T-helper 1 cell treated with Interleukin-12 subunit alpha and Interleukin-12 subunit beta and Interleukin-4 antibody, amounts not matched to agents 30 μg/mL and 1 μg/mL, for 36 hours (primary cell): ENCODE data around the gene DCTPP1.
"Not testable (repeated sequence)": the region's sequence is repeated elsewhere in the genome, so short reads cannot be mapped to it uniquely, and the experiment has no call there.

Experiments
- H3K27ac Mint-ChIP-seq: one replicate; pipeline ENCODE4 v1.8.0; 2021; ENCODE audit warnings: mild to moderate bottlenecking, mixed read lengths
- H3K27me3 Mint-ChIP-seq: one replicate; pipeline ENCODE4 v1.8.0; 2021; ENCODE audit warnings: low read depth, mixed read lengths
- H3K36me3 Mint-ChIP-seq: one replicate; pipeline ENCODE4 v1.8.0; 2021; ENCODE audit warnings: low read depth, mixed read lengths
- H3K4me1 Mint-ChIP-seq: one replicate; pipeline ENCODE4 v1.8.0; 2021; ENCODE audit warnings: low read depth, mixed read lengths
- H3K4me3 Mint-ChIP-seq: one replicate; pipeline ENCODE4 v1.8.0; 2021; ENCODE audit warnings: mild to moderate bottlenecking, moderate library complexity, mixed read lengths
- H3K9me3 Mint-ChIP-seq: one replicate; pipeline ENCODE4 v1.8.0; 2021; ENCODE audit warnings: mixed read lengths

Gene DCTPP1

DNA sequence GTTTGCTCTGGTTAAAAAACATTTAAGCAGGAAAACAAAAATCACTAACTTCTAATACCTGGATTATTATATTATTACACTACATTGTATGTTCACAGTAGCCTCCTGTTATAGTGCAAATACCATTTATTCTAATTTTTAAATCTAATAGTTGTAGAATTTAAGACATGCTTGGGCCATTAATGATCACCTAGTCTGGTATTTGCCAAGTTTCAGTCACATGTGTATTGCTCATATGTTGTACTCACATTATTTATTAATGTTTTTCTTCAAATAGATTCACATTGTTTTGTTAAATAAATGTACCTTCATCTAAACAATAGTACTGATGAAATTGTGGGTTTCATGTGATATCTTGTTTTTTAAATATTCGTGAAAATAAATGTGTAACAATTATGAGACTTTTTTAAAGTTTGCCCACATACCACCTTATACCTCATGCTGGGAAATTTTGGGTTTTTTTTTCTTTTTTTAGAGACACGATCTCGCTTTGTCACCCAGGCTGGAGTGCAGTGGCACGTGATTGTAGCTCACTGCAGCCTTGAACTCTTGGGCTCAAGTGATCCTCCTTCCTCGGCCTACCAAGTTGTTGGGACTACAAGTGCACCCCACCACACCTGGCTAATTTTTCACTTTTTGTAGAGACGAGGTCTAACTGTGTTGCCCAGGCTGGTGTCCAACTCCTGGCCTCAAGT, 16.6 kb downstream of the DCTPP1 start:
- Mint-ChIP-seq H3K27ac (no peak overlapping the region), H3K27me3 (no peaks in the 10 kb centered on the region), H3K4me1 (peaks cover 38% of the 10 kb centered on the region), H3K4me3 (no peak overlapping the region), H3K36me3 (peaks cover 14% of the 10 kb centered on the region), H3K9me3 (no peaks in the 10 kb centered on the region)

DNA sequence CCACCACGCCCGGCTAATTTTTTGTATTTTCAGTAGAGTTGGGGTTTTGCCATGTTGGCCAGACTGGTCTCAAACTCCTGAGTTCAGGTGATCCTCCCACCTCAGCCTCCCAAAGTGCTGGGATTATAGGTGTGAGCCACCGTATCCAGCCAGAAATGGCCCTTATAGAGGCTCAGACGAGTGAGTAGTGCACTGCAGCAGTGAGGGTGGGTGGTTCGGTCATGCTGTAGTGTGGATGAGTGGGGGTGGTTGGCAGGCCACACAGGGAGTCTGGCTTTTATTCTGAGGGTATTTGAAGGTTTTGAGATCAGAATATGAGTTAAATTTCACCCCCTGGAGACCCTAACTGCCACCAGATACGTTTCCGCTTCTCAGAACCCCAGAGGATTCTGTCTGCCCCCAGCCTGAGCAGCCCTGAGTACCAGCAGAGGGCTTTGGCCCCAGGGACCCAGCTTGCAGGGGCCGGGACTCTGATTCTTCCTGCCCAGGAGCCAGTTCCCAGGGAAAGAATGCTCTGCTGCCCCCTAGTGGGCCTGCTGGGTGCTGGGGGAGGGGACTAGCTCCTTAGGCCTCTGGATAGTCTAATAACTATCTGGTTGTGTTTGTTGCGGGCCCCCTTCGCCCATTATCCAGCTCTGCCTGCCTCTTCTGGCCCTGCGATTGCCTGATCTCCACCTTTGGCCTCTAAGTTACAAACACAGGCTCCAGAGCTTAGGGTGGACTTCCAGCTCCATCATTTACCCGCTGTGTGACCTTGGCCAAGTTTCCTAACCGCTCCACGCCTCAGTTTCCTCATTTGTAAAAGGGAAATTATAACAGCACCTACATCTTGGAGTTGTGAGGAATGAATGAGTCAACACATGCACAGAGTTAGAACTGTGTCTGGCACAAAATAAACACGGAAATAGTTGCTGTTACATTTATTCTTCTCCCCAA, 20.4 kb downstream of the DCTPP1 start:
- no peak overlapping the region for H3K4me3 Mint-ChIP-seq
- no peak overlapping the region for H3K27ac Mint-ChIP-seq
- no peaks in the 10 kb centered on the region for H3K27me3 Mint-ChIP-seq
- H3K9me3 Mint-ChIP-seq = no peaks in the 10 kb centered on the region
- peaks cover 32% of the 10 kb centered on the region for H3K4me1 Mint-ChIP-seq
- peaks cover 10% of the 10 kb centered on the region for H3K36me3 Mint-ChIP-seq

DNA sequence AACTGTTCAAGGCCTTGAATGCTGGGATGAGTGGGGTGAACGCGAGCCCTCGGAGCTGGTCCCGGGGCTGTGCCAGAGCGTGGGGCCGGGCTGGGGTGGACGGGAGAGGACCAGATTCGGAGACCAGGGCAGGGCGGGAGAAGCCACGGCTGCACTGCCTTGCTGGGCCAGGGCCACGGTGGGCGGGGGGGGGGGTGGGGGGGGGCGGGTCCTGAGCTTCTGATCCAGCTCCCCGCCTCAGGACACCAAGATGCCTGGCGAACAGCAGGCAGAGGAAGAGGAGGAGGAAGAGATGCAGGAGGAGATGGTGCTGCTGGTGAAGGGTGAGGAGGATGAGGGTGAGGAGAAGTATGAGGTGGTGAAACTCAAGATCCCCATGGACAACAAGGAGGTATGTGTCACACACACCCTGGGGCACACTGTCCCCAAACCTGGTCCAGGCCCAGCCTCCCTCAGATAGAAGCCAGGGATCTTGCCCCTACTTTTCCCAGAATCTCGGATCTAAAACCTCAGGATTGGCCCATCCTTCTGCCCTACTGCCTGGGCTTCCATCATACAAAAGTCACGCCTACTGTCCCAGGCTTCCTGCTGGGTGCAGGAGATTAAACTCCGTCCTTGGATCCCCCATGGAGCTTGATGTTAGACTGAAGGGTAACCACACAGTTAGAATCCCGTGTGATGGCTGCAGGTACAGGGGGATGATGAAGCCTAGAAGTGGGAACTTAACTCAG, 21.9 kb downstream of the DCTPP1 start:
- no peaks in the 10 kb centered on the region for H3K9me3 Mint-ChIP-seq
- peak overlapping the region; percentile 76 for H3K4me3 Mint-ChIP-seq

DNA sequence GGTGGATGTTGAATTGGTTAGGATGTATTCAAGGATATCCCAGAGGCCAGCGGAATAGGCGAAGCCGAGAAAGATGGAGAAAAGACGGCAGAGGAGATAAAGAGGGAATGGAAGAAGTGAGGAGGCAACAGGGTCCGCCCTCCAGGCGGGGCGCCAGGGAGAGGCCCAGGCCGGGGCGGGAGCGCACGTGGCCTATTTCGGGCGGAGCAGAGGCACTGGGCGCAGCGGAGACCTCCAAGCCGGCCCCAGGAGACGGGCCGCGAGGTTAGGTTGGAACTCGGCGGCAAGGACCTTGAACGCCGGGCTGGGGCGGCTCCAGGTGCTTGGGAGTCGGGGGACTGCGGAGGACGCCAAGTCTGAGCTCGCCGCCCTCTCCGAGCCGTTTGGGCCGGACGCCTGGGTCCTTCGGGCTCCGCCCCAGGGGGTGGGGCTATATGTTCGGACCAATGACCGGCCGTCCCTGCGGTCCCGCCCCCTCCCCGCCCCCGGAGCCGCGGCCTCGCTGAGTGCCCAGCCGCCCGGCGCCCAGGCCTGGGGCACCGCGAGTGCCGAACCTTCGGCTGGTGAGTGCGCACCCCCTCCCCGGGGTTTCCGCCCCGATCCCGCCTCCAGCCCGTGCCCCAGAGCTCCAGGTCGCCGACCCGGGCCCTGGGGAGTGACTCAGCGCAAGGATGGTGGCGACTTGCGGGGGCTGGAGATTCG, 22.6 kb downstream of the DCTPP1 start, which contains the start of gene ZNF771:
ZNF771 (plus strand) TSS at position 505 of the 702 bp plus-strand sequence. CDS start 448 bp downstream, outside the sequence.
- peaks cover 4% of the 10 kb centered on the region for H3K36me3 Mint-ChIP-seq
- peaks cover 26% of the 10 kb centered on the region for H3K4me1 Mint-ChIP-seq
- no peaks in the 10 kb centered on the region for H3K27me3 Mint-ChIP-seq
- H3K27ac Mint-ChIP-seq = peak within 1 kb of the TSS; percentile 93
- peak within 1 kb of the TSS; percentile 98 for H3K4me3 Mint-ChIP-seq
- no peaks in the 10 kb centered on the region for H3K9me3 Mint-ChIP-seq

More for the DNA sequence above, 21.9 kb downstream of the DCTPP1 start:
- peaks cover 26% of the 10 kb centered on the region for H3K4me1 Mint-ChIP-seq
- peak overlapping the region; percentile 77 for H3K27ac Mint-ChIP-seq
- no peaks in the 10 kb centered on the region for H3K27me3 Mint-ChIP-seq
- peaks cover 4% of the 10 kb centered on the region for H3K36me3 Mint-ChIP-seq

DNA sequence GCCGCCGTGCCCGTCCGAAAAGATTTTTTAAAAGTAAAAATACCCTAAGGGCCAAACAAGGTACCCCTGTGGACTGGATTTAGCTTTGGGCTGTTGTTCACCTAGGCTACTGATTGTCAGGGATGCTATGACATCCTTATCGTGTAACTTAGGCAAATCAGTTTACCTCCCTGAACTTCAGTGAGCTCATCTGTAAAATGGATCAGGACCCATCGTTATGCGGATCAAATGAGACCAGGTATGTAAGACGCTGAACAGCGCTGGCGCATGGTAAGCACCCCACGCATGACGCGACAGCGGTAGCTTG, 23.1 kb downstream of the DCTPP1 start:
- H3K36me3 Mint-ChIP-seq = no peaks in the 10 kb centered on the region
- no peaks in the 10 kb centered on the region for H3K9me3 Mint-ChIP-seq
- peak overlapping the region; percentile 98 for H3K4me3 Mint-ChIP-seq
- H3K4me1 Mint-ChIP-seq = peaks cover 22% of the 10 kb centered on the region
- no peaks in the 10 kb centered on the region for H3K27me3 Mint-ChIP-seq
- peak overlapping the region; percentile 93 for H3K27ac Mint-ChIP-seq

DNA sequence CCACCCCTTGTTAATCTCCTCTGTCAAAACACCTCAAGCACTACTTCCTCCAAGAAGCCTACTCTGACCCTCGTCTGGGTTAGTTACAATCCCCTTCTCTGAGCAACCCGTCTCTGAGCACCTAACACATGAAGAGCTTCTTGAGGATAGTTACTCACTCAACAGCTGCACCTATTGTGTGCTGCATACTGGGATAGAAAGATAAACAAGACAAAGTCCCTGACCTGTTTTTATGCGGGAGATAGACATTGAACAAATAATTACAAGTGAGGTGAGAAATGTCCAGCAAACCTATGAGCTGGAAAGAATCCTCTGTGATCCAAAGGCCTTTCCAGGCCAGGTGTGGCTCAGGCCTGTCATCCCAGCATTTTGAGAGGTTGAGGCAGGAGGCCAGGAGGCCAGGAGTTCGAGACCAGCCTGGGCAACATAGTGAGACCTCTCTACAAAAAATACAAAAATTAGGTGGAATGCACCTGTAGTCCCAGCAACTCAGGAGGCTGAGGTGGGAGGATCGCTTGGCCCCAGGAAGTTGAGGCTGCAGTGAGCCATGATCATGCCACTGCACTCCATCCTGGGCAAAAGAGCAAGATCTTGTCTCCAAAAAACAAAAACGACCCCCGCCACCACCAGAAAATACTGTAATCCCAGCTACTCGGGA, 27.9 kb downstream of the DCTPP1 start:
- H3K27ac Mint-ChIP-seq = no peak overlapping the region
- peaks cover 9% of the 10 kb centered on the region for H3K36me3 Mint-ChIP-seq
- no peaks in the 10 kb centered on the region for H3K27me3 Mint-ChIP-seq
- peak overlapping the region; percentile 84 for H3K4me3 Mint-ChIP-seq
- peaks cover 24% of the 10 kb centered on the region for H3K4me1 Mint-ChIP-seq
- H3K9me3 Mint-ChIP-seq = no peaks in the 10 kb centered on the region

DNA sequence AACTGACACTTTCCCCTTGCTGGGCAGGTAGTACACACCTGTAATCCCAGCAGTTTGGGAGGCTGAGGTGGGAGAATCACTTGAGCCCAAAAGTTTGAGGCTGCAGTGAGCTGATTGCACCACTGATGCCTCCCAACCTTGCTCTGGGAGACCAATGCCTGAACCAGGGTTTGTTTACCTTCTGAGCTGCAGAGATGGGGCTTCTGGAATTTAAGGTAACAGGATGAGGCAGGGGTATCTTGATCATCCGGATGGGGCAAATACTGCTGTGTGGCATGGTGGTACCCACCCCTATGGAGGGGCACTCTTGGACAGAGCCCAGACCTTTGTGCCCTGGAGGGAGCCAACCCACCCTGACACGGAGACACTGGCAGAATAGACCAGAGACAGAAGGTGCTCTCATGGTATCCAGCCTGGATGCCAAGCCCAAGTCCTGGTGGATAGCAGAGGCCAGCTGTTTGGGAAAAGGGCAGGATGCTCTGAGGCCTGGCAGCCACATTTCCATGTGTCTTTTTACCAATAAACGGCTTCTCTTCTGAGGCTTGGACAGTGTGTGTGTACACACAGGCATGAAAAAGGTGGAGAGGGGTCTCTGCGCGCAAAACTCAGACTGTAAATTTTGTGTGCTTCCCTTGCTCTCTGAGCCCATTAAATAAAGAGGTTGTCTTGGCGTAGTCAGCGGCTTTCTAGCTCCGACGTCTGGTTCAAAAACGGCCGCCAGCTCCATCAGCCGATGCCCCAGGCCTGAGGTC, 30.2 kb downstream of the DCTPP1 start:
- Mint-ChIP-seq H3K4me3 (peak overlapping the region; percentile 84), H3K27ac (peak overlapping the region; percentile 69), H3K4me1 (peaks cover 32% of the 10 kb centered on the region), H3K9me3 (no peaks in the 10 kb centered on the region), H3K27me3 (no peaks in the 10 kb centered on the region), H3K36me3 (peaks cover 14% of the 10 kb centered on the region)

DNA sequence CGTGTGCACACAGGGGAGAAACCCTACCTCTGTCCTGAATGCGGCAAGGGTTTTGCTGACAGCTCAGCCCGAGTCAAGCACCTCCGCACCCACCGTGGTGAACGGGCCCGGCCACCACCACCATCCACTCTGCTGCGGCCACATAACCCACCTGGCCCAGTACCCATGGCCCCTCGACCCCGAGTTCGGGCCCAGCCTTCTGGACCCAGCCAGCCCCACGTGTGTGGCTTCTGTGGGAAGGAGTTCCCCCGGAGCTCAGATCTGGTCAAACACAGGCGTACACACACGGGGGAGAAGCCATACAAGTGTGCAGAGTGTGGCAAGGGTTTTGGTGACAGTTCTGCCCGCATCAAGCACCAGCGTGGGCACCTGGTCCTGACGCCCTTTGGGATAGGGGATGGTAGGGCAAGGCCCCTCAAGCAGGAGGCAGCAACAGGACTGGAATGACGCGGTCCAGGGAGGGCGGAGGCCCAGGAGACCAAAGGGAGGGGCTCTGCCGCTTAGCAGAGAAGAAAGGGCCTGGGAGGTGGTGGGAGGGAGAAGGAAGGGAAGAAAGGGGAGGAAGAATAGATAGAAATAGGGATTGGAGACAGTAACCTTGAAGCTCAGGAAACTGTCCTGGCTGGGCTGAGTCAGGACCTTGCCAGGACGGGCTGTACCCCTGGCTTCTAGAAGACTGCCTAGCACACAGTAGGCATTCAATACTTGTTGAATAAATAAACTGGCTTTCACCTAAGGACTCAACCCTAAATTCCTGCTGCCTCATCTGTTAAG, 31.0 kb downstream of the DCTPP1 start:
- peaks cover 35% of the 10 kb centered on the region for H3K4me1 Mint-ChIP-seq
- no peaks in the 10 kb centered on the region for H3K9me3 Mint-ChIP-seq

DNA sequence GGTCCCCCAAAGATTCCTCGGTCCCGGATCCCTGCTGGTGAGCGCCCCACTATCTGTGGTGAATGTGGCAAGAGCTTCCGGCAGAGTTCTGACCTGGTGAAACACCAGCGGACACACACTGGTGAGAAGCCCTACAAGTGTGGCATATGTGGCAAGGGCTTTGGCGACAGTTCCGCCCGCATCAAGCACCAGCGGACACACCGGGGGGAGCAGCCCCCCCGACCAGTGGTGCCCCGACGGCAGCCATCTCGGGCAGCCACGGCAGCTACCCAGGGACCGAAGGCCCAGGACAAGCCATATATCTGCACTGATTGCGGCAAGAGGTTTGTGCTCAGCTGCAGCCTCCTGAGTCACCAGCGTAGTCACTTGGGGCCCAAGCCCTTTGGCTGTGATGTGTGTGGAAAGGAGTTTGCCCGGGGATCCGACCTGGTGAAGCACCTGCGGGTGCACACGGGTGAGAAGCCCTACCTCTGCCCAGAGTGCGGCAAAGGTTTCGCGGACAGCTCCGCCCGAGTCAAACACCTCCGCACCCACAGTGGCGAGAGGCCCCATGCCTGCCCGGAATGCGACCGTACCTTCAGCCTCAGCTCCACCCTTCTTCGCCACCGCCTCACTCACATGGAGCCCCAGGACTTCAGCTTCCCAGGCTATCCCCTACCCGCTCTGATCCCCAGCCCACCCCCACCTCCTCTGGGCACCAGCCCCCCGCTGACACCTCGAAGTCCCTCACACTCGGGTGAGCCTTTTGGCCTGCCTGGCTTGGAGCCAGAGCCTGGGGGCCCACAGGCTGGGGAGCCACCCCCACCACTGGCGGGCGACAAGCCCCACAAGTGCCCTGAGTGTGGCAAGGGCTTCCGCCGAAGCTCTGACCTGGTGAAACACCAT, 31.8 kb downstream of the DCTPP1 start:
- peaks cover 14% of the 10 kb centered on the region for H3K36me3 Mint-ChIP-seq
- no peaks in the 10 kb centered on the region for H3K9me3 Mint-ChIP-seq
- peaks cover 35% of the 10 kb centered on the region for H3K4me1 Mint-ChIP-seq
- no peak overlapping the region for H3K4me3 Mint-ChIP-seq
- no peaks in the 10 kb centered on the region for H3K27me3 Mint-ChIP-seq
- no peak overlapping the region for H3K27ac Mint-ChIP-seq

More for the DNA sequence above, 31.0 kb downstream of the DCTPP1 start:
- no peak overlapping the region for H3K27ac Mint-ChIP-seq
- H3K4me3 Mint-ChIP-seq = peak overlapping the region; percentile 84
- H3K36me3 Mint-ChIP-seq = peaks cover 14% of the 10 kb centered on the region
- H3K27me3 Mint-ChIP-seq = no peaks in the 10 kb centered on the region

DNA sequence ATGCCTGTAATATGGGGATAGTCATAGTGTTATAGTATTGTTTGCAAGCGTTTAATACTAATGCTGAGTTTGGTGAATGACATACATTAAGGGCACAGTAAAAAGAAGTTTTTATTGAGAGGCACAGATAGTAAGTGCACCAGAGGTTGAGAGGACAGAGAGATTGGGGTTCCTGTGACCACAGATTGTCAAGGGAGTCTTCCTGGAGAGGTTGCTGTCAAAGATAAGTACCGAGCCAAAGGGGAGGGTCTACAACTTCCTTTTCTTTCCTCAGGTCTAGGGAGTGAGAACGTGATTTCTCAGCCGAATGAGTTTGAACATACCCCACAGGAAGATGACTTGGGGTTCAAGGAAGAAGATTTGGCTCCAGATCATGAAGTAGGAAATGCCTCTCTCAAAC, 32.8 kb downstream of the DCTPP1 start:
- Mint-ChIP-seq H3K9me3 (no peaks in the 10 kb centered on the region), H3K36me3 (peaks cover 14% of the 10 kb centered on the region), H3K4me1 (peaks cover 35% of the 10 kb centered on the region), H3K4me3 (peak overlapping the region; percentile 90), H3K27me3 (no peaks in the 10 kb centered on the region), H3K27ac (no peak overlapping the region)

DNA sequence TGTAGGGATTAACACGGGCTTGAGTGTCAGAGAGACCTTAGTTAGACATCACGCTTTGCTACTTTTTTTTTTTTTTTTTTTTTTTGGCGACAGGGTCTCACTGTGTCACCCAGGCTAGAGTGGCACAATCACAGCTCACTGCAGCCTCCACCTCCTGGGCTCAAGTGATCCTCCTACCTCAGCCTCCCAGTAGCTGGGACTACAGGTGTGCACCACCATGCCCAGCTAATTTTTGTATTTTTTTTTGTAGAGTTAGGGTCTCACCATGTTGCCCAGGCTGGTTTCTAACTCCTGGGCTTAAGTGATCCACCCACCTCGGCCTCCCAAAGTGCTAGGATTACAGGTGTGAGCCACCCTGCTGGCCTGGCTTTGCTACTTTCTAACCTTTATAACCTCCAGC, 33.2 kb downstream of the DCTPP1 start:
- Mint-ChIP-seq H3K4me3 (peak overlapping the region; percentile 90), H3K36me3 (peaks cover 14% of the 10 kb centered on the region), H3K4me1 (peaks cover 34% of the 10 kb centered on the region)
- H3K9me3 Mint-ChIP-seq, H3K27me3 Mint-ChIP-seq, H3K27ac Mint-ChIP-seq: not testable (repeated sequence)
